Measurements from ENCODE around the gene FAM20A.
A peak's percentile ranks its signal among the peaks of the same experiment; 100 is the strongest.

FAM20A gene

GRCh38 chr17:68600931-68601564, at the start of gene FAM20A:
FAM20A (minus strand) TSS chr17:68601367; CDS start chr17:68600666, 701 bp downstream.
- DNase-seq (ENCODE audit: low read depth in 2 of 2), result no peak

DNA sequence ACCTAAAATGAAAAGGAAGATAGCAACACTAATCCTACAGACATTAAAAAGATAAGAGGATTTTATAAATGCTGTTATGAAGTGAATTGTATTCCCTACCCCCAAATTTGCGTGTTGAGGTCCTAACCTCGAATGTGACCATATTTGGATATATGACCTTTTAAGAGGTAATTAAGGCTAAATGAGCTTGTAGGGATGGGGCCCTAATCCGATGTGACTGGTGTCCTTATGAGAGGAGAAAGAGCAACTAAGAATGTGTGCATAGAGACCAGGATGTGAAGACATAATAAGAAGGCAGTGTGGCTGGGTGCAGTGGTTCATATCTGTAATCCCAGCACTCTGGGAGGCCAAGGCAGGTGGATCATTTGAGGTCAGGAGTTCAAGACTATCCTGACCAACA, 48.2 kb upstream of the FAM20A start:
- DNase-seq (ENCODE audit: low read depth in 2 of 2), result no peak

GRCh38 chr17:68646626-68647526, 45.7 kb upstream of the FAM20A start:
- DNase-seq (ENCODE audit: low read depth in 2 of 2), result no peak

DNA sequence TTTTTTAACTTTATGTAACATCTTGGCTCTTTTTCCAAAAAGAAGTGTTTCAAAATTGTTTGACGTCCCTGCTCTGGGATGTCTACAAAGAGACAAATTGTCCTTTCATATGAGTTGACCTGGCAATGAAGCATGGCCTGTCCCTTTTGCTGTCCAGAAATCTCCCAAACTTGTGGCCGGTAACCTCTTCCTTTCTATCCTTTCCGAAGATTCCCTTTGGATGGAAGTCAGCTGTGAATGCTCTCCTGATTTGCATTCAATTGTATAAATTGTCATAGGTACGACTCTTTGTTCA, 40.9 kb upstream of the FAM20A start:
- no peak for DNase-seq (ENCODE audit: low read depth in 2 of 2)

- no peak for DNase-seq (ENCODE audit: low read depth in 2 of 2)
Observed at GRCh38 chr17:68641276-68642117, 40.3 kb upstream of the FAM20A start.

DNA sequence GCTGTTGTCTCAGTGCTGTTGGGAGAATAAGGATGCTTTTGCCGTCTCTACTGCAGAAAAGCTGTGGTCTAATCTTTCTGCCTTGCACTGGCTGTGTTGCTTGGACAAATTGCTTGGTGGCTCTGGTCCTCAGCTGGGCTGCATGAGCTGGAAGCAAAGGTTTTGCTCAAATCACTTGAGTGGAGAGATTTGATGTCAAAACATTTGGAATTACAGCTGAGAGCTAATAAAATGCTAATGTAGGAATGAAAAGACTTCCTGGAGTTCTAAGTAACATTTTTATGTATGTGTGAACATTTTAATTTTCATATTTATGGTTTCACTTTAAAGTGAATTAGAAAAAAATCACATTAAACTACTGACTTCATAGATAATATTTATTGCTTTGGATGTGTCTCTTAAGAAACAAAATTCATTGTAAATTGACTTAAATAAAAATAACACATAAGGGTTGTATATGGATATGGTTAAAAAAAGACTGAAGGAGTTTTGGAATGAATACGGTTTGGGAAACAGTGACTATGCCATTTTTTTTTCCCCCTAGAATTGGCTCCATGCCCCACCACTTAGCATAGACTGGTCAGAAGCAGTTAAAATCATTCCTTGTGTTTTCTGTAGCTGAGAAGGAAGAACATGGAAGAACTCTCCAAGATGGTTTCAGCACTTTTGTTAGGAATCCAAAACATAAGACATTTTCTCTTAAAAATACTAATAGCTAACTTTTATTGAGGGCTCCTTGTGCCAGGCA, 39.2 kb upstream of the FAM20A start:
- no peak for DNase-seq (ENCODE audit: low read depth in 2 of 2)

DNA sequence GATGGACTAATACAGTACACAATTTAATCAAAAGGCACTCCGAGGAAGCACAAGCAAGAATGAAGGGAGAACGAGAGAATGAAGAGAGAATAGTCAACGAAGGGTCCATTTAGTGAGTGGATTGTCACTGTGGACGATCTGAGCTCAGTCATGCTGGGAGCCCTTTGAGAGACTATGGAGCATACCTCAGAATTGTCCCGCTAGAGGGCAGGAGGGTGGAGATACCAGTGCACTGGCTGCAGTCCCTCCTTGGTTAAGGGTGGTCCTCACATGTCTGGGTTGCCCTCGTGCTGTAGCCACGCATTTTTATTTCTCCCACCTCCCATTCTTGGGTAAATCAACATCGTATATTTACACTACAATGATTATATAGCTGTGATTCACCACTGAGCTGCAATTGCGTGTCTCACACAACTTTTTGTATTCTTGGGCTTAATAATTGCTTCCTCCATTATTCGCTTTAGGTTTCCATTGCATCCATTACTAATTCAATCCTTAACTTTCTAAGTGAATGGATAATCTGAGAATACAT, 33.2 kb upstream of the FAM20A start:
- DNase-seq (ENCODE audit: low read depth in 2 of 2), result no peak

- no peak for DNase-seq (ENCODE audit: low read depth in 2 of 2)
Observed at GRCh38 chr17:68628576-68628957, 27.4 kb upstream of the FAM20A start.

- no peak for DNase-seq (ENCODE audit: low read depth in 2 of 2)
Observed at GRCh38 chr17:68627956-68628575, 26.9 kb upstream of the FAM20A start.

DNA sequence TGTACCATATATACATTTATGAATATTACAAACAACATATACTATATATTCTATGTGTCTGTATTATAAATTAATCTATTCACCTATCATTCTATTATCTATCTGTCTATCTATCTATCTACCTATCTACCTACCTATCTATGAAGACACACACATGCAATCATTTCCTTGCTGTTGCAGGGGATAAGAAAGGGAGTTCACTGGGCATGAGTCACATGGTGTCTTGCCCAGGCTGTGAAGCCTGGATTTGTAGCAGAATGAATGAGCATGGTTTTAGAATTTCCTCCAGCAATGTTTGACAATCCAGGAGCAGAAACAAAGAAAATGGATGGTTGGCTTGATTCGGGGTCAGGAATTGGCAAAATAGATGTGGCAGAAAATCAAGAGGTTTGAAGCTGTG, 23.2 kb upstream of the FAM20A start:
- no peak for DNase-seq (ENCODE audit: low read depth in 2 of 2)

- no peak for DNase-seq (ENCODE audit: low read depth in 2 of 2)
Observed at GRCh38 chr17:68623811-68624210, 22.6 kb upstream of the FAM20A start.

- DNase-seq (ENCODE audit: low read depth in 2 of 2), result no peak
Observed at GRCh38 chr17:68622423-68622822, 21.3 kb upstream of the FAM20A start.

GRCh38 chr17:68621065-68621464, 19.9 kb upstream of the FAM20A start:
- DNase-seq (ENCODE audit: low read depth in 2 of 2), result no peak

GRCh38 chr17:68616334-68616733, 15.2 kb upstream of the FAM20A start:
- no peak for DNase-seq (ENCODE audit: low read depth in 2 of 2)

GRCh38 chr17:68614718-68615117, 13.6 kb upstream of the FAM20A start:
- DNase-seq (ENCODE audit: low read depth in 2 of 2), result no peak

GRCh38 chr17:68613739-68614298, 12.7 kb upstream of the FAM20A start:
- peak in 1 of 2 donors; percentile 10 for DNase-seq (ENCODE audit: low read depth in 2 of 2)

DNA sequence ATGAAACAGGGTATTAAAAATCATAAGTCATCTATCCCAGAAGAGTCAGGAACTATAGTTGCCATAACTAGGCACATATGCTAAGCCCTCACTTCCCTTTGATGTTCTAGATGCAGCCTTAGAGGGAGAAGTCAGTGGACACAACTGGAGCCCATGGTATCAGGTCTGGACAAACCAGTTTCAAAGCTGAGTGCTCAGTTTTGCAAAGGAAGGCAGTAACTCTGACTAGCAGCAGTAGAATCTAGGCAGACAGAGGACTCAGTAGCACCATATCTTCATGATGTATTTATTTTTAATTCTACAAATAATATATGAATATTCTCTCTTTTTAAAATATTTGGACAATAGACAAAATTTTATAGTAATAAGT, 11.7 kb upstream of the FAM20A start:
- no peak for DNase-seq (ENCODE audit: low read depth in 2 of 2)

- no peak for DNase-seq (ENCODE audit: low read depth in 2 of 2)
Observed at GRCh38 chr17:68612209-68612922, 11.2 kb upstream of the FAM20A start.

- no peak for DNase-seq (ENCODE audit: low read depth in 2 of 2)
Observed at GRCh38 chr17:68611353-68612208, 10.4 kb upstream of the FAM20A start.
